NCI-H2196 treated with DMSO at 0.1 percent for 48 hours (cell line): ENCODE data around the gene GDF11.

ENCODE experiments used
- DNase-seq: peaks from one replicate; lab custom pipeline; 2025; ENCODE audit not compliant: unreplicated experiment; lab: John Stamatoyannopoulos, UW

Gene GDF11

GRCh38 chr12:55722948-55723347 lies 20.0 kb upstream of the GDF11 start:
- no peak for DNase-seq

GRCh38 chr12:55723516-55724225 lies 19.3 kb upstream of the GDF11 start:
- DNase-seq: no peak

GRCh38 chr12:55724226-55724939 lies 18.5 kb upstream of the GDF11 start:
- peak; percentile 38 for DNase-seq

GRCh38 chr12:55724940-55725309 lies 18.0 kb upstream of the GDF11 start:
- no peak for DNase-seq

GRCh38 chr12:55725556-55725955 lies 17.4 kb upstream of the GDF11 start:
- no peak for DNase-seq

GRCh38 chr12:55726971-55727370 lies 16.0 kb upstream of the GDF11 start:
- no peak for DNase-seq

- peak; percentile 40 for DNase-seq
These were observed 15.2 kb upstream of the GDF11 start for GRCh38 chr12:55727643-55728185.

GRCh38 chr12:55728186-55728938 lies 14.6 kb upstream of the GDF11 start:
- no peak for DNase-seq

- peak; percentile 69 for DNase-seq
These were observed 13.7 kb upstream of the GDF11 start, which contains the start of gene CD63 for GRCh38 chr12:55728939-55729818. CD63 (minus strand) TSS chr12:55729009; CDS start chr12:55728341, 668 bp downstream.

GRCh38 chr12:55729819-55730818 lies 12.8 kb upstream of the GDF11 start:
- DNase-seq: no peak

- no peak for DNase-seq
These were observed 10.6 kb upstream of the GDF11 start for GRCh38 chr12:55732288-55732687.

GRCh38 chr12:55733021-55733555 lies 9.8 kb upstream of the GDF11 start:
- no peak for DNase-seq

- no peak for DNase-seq
These were observed 9.1 kb upstream of the GDF11 start for GRCh38 chr12:55733858-55734257.

GRCh38 chr12:55734595-55734994 lies 8.3 kb upstream of the GDF11 start:
- DNase-seq: no peak

- DNase-seq: no peak
These were observed 6.8 kb upstream of the GDF11 start for GRCh38 chr12:55736076-55736475.

GRCh38 chr12:55736780-55737580 lies 5.9 kb upstream of the GDF11 start:
- peak; percentile 70 for DNase-seq

- DNase-seq: no peak
These were observed 5.3 kb upstream of the GDF11 start for GRCh38 chr12:55737581-55738122.
